ENCODE results near the gene MARCKS.

GRCh38 chr6:113871975-113872374 is 14.8 kb downstream of the MARCKS start:
- TF ChIP-seq CTCF (IDR thresholded peaks at IDR 0.05) (no peak), ZFX (IDR thresholded peaks at IDR 0.05; ENCODE audit: borderline replicate concordance) (no peak)
